Loucy (cell line): ENCODE data around the gene CRTAC1.

Experiments used
- H2AFZ ChIP-seq: fragments of 200-600 bp; sonication (generic); 2 replicates; pipeline ENCODE4 v1.6.0; 2016; ENCODE audit warnings: antibody characterized with exemption, mild to moderate bottlenecking, low read length, moderate library complexity
- H3F3A ChIP-seq: fragments of 200-600 bp; 2 replicates; pipeline ENCODE4 v1.6.0; 2016; ENCODE audit warnings: antibody characterized with exemption, low read depth, mild to moderate bottlenecking
- H3K27me3 ChIP-seq: fragments of 200-600 bp; sonication (generic); 2 replicates; pipeline ENCODE4 v1.6.1; 2014; ENCODE audit warnings: low read length, mild to moderate bottlenecking; ENCODE audit not compliant: insufficient read depth, poor library complexity, severe bottlenecking
- H3K36me3 ChIP-seq: fragments of 200-600 bp; sonication (generic); 2 replicates; pipeline ENCODE4 v1.6.1; 2016; ENCODE audit warnings: low read length; ENCODE audit not compliant: insufficient read depth
- H3K4me1 ChIP-seq: fragments of 200-600 bp; sonication (generic); 2 replicates; pipeline ENCODE4 v1.5.1; 2014; ENCODE audit warnings: low read length, mild to moderate bottlenecking; ENCODE audit not compliant: insufficient read depth, poor library complexity, severe bottlenecking
- H3K4me2 ChIP-seq: fragments of 200-600 bp; sonication (generic); 2 replicates; pipeline ENCODE4 v1.6.0; 2014; ENCODE audit warnings: antibody characterized with exemption, low read length, low read depth, mild to moderate bottlenecking; ENCODE audit not compliant: poor library complexity, severe bottlenecking
- H3K4me3 ChIP-seq: fragments of 200-600 bp; sonication (generic); 2 replicates; pipeline ENCODE4 v1.5.1; 2014; ENCODE audit warnings: low read length, mild to moderate bottlenecking, mixed read lengths; ENCODE audit not compliant: poor library complexity, severe bottlenecking
- H3K79me2 ChIP-seq: fragments of 200-600 bp; sonication (generic); 2 replicates; pipeline ENCODE4 v1.6.1; 2014; ENCODE audit warnings: low read length; ENCODE audit not compliant: insufficient read depth
- H3K9ac ChIP-seq: fragments of 200-600 bp; sonication (generic); 2 replicates; pipeline ENCODE4 v1.6.0; 2014; ENCODE audit warnings: mild to moderate bottlenecking, low read depth, low read length, moderate library complexity; ENCODE audit not compliant: poor library complexity, severe bottlenecking
- H3K9me2 ChIP-seq: fragments of 200-600 bp; sonication (generic); replicated peaks from 2 replicates; pipeline ENCODE4 v1.6.1; 2016; ENCODE audit warnings: low read depth, low read length, mixed read lengths
- H3K9me3 ChIP-seq: fragments of 200-600 bp; sonication (generic); 2 replicates; pipeline ENCODE4 v1.6.1; 2014; ENCODE audit warnings: mild to moderate bottlenecking, antibody characterized with exemption, low read length, low read depth; ENCODE audit not compliant: insufficient read depth
- H4K20me1 ChIP-seq: fragments of 200-600 bp; sonication (generic); 2 replicates; pipeline ENCODE4 v1.6.0; 2014; ENCODE audit warnings: antibody characterized with exemption, low read length, mild to moderate bottlenecking; ENCODE audit not compliant: insufficient read depth, poor library complexity, severe bottlenecking
- EZH2phosphoT487 ChIP-seq: fragments of 200-600 bp; IDR thresholded peaks from 2 replicates; pipeline ENCODE4 v1.6.1; 2018; ENCODE audit warnings: antibody characterized with exemption, mild to moderate bottlenecking, moderate library complexity, borderline replicate concordance
- TF ChIP-seq, protein P1 (sequence below): fragments of 200-600 bp; sonication (generic); conservative IDR thresholded peaks from 2 replicates; pipeline ENCODE4 v1.5.1; 2014; ENCODE audit warnings: mild to moderate bottlenecking, antibody characterized with exemption, low read length

The CRTAC1 gene

DNA sequence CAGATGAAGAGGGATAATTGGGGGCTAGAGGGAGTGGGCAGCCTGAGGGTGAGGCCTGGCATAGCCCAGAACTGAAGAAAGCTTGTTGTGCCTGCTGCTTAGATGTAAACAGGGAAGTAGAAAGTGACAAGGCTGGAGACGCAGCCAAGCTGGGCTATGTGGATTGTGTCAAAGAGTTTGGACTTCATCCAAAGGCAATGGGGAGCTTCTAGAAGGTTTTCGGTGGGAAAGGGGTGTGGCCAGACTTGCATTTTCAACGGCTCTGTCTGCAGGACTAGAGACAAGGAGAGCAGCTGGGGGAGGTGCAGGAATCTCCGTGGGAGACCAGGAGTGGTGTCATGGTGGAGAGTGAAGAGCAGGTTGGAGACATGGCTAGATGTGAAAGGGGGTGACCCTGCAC lies 132.0 kb downstream of the CRTAC1 start:
- TF ChIP-seq EZH2phosphoT487: no peak
- TF ChIP-seq, protein P1, sequence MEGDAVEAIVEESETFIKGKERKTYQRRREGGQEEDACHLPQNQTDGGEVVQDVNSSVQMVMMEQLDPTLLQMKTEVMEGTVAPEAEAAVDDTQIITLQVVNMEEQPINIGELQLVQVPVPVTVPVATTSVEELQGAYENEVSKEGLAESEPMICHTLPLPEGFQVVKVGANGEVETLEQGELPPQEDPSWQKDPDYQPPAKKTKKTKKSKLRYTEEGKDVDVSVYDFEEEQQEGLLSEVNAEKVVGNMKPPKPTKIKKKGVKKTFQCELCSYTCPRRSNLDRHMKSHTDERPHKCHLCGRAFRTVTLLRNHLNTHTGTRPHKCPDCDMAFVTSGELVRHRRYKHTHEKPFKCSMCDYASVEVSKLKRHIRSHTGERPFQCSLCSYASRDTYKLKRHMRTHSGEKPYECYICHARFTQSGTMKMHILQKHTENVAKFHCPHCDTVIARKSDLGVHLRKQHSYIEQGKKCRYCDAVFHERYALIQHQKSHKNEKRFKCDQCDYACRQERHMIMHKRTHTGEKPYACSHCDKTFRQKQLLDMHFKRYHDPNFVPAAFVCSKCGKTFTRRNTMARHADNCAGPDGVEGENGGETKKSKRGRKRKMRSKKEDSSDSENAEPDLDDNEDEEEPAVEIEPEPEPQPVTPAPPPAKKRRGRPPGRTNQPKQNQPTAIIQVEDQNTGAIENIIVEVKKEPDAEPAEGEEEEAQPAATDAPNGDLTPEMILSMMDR: no peak
- no peak overlapping the region for H3K4me2 ChIP-seq
- H3K9me2 ChIP-seq: no peaks in the 10 kb centered on the region
- no peaks in the 10 kb centered on the region for H3K27me3 ChIP-seq
- no peaks in the 10 kb centered on the region for H3K79me2 ChIP-seq
- no peaks in the 10 kb centered on the region for H4K20me1 ChIP-seq
- H2AFZ ChIP-seq: no peak overlapping the region
- no peak overlapping the region for H3K4me3 ChIP-seq
- no peaks in the 10 kb centered on the region for H3K9me3 ChIP-seq
- no peak overlapping the region for H3K9ac ChIP-seq
- no peaks in the 10 kb centered on the region for H3K4me1 ChIP-seq
- no peaks in the 10 kb centered on the region for H3K36me3 ChIP-seq
- H3F3A ChIP-seq: no peaks in the 10 kb centered on the region

DNA sequence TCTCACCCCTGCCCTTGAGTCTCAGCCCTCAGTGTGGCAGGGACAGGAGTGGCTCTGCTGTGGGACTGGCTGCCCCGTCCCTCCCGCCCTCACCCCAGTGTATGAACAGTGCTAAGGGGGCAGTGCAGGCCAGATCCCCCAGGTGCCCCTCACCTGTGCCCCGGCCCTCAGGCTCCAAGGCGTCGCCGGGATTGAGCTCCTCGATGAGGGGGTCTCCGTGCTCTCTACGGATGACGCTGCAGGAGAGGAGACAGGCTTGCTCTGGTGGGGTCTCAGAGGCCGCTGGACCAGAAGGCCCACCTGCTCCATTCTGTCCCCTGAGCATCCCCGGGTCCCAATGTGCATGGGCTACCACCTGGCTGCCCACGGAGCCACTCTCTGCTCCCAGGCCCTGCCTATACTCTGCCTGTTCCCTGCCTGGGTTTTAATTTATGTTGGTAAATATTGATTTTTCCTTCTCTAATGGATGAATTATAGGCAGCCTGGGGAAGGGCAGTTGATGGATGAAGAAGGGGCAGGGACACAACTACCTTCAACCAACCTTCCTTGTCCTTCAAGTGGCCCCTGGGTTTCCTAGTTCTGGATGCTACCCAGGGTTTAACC lies 133.6 kb downstream of the CRTAC1 start:
- Histone ChIP-seq H3K79me2 (no peaks in the 10 kb centered on the region), H3K9me2 (no peaks in the 10 kb centered on the region), H3K27me3 (no peaks in the 10 kb centered on the region), H3F3A (no peaks in the 10 kb centered on the region), H3K9ac (no peak overlapping the region), H3K4me3 (no peak overlapping the region), H3K4me2 (no peak overlapping the region), H3K4me1 (no peaks in the 10 kb centered on the region), H2AFZ (no peak overlapping the region), H3K36me3 (no peaks in the 10 kb centered on the region), H3K9me3 (no peaks in the 10 kb centered on the region), H4K20me1 (no peaks in the 10 kb centered on the region)
- TF ChIP-seq, protein P1: no peak
- TF ChIP-seq EZH2phosphoT487: no peak

DNA sequence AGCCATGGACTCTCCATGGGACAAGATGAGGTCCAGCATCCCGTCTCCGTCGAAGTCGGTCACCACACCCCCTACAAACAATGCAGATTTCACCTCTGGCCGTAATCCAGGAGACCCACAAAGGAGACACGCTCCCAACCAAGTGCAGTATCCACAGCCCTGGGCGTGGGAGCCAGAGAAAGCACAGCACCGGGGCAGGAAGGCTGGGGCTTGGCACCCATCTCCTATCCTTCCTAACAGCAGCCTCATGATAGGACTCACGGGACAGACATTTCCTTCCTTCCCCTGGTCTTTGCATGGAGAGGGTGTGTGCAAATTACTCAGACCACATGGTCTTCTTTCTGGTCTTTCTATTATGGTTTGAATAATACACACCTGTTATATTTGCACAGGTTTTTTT lies 134.5 kb downstream of the CRTAC1 start:
- H3K9me3 ChIP-seq: no peaks in the 10 kb centered on the region
- no peaks in the 10 kb centered on the region for H3K79me2 ChIP-seq
- H3K9me2 ChIP-seq: no peaks in the 10 kb centered on the region
- H3K9ac ChIP-seq: no peak overlapping the region
- TF ChIP-seq, protein P1: no peak
- TF ChIP-seq EZH2phosphoT487: no peak
- no peaks in the 10 kb centered on the region for H3K36me3 ChIP-seq
- H3K4me1 ChIP-seq: no peaks in the 10 kb centered on the region
- H3K4me3 ChIP-seq: no peak overlapping the region
- no peak overlapping the region for H3K4me2 ChIP-seq
- H3K27me3 ChIP-seq: no peaks in the 10 kb centered on the region
- no peak overlapping the region for H2AFZ ChIP-seq
- H4K20me1 ChIP-seq: no peaks in the 10 kb centered on the region
- no peaks in the 10 kb centered on the region for H3F3A ChIP-seq
